ENCODE data around the gene TGFA.

TGFA gene

DNA sequence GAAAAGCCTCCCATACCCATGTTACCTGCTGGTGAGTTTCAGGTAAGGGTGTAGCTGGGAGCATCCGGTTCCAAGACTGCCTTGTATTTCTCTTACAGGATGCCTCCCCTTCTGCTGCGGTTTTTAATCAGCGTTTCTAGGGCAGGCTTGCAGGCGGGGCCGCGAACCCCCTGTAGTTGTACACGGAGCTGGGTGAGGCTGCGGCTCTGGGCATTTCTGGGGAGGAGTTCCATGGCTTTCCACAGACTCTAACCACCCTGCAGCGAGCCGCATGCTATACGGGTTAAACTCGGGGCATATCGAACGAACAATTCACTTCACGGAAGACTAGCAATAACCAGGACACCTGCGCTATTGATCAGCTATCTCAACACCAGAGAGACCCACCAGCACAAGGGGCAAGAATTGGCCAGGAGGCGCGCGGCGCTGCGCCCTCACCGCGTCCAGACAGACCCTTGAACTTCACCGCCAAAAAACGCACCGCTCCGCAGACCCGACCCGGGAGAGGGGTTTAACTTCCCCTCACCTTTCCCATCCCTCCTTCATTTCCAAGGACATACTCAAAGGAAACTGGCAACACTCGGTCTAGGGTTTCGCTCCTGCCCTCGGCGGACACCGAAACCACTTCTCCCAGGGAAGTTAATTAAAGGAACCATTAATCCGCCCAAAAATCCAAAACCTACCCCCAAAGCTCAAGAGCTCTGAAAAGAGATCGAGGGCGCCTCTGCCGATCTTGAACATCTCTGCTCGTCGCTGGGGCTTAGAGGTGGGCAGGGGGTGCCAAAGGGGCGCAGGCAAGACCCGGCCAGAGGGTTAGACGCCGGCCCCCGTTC is 909 bp downstream of the TGFA start:
- DNase-seq: no peak

GRCh38 chr2:70551167-70551566 is 2.5 kb downstream of the TGFA start:
- no peak for DNase-seq

GRCh38 chr2:70549962-70550361 is 3.7 kb downstream of the TGFA start:
- no peak for DNase-seq

DNA sequence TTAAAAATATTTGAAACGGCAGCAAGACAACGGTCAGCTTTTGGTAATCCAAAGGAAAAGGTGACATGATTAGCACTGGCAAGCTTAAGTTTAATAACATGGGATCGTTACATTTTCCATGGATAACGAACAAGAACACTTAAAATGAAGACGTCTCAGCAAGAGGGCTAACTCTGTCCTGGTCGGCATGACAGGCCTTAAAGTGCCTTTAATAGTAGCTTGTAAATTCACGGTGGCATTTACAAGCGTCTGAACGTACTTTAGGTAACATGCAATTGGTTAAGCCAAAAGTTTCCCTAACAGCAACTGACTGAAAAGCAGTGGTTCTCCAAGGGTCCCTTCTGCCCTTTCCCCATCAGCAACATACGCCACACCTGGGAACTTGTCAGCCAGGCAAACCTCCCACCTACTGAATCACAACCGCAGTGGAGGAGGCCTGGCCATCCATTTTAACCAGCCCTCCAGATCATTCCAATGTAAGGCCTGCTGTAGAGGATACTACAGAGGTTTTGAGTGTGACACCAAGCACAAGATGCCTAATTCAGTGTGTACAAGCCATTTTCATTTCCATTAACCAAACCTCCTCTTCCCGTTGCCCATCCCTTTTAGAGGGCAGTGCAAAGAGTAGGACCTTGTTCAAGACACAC is 4.4 kb downstream of the TGFA start:
- DNase-seq: no peak

DNA sequence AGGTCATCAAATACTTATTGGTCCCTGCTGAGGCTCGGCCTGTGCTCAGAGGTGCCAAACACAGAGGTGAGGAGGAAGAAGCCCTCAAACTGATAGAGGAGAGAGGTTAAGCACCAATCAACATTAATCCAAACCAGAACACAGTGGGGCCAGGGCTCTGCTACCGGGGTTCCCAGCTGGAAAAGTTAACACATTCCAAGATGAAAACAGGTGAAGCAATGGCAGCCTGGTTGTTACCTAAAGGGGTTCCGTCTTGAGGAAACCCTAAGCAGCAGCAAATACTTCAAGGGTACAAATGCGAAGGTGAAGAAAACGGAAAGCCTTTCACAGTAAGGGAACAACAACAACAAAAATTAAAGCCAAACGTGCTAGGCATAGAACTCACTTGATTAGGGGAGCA is 5.4 kb downstream of the TGFA start:
- DNase-seq: no peak

GRCh38 chr2:70546885-70547284 is 6.7 kb downstream of the TGFA start:
- no peak for DNase-seq

DNA sequence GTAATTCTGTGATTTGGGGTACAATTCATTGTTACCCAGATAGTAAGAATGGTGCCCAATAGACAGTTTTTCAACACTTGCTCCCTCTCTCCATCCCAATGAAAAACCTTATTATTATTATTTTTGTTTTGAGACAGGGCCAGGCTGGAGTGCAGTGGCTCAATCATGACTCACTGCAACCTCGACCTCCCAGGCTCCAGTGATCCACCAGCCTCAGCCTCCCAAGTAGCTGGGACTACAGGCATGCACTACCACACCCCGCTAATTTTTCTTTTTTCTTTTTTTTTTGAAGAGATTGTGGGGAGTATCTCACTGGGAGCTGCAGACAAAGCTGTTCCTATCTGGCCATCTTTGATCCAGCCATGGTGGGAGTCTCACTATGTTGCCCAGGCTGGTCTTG is 7.2 kb downstream of the TGFA start:
- DNase-seq: no peak

- no peak for DNase-seq
Measured at GRCh38 chr2:70541481-70542020, 12.1 kb downstream of the TGFA start.

DNA sequence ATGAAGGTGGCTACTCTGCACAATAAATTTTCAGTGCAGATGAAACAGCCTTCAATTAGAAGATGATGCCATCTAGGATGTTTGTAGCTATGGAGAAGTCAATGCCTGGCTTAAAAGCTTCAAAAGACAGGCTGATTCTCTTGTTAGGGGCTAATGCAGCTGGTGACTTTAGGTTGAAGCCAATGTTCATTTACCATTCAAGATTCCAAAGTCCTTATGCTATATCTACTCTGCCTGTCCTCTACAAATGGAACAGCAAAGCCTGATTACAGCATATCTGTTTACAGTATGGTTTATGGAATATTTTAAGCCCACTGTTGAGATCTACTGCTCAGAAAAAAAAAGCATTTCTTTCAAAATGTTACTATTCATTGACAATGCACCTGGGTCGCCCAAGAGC is 15.8 kb downstream of the TGFA start:
- DNase-seq: no peak

DNA sequence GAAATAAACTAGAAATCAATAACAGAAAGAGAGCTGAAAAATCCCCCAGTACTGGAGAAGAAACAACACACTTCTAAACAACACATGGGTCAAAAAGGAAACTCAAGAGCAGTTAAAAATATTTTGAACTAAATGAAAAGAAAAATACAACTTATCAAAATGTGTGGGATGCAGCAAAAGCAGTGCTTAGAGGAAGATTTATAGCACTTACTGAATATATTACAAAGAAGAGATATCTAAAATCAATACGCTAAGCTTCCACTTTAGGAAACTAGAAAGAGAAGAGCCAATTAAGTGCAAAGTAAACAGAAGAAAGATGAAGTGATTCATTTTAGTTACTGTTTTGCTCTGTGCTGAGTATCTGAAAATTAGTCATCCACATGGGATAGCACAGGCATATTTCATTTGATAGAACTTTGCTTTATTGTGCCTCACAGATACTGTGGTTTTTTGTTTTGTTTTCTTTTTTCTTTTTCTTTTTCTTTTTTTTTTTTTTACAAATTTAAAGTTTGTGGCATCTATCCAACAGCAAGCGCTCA is 17.0 kb downstream of the TGFA start:
- DNase-seq: no peak

DNA sequence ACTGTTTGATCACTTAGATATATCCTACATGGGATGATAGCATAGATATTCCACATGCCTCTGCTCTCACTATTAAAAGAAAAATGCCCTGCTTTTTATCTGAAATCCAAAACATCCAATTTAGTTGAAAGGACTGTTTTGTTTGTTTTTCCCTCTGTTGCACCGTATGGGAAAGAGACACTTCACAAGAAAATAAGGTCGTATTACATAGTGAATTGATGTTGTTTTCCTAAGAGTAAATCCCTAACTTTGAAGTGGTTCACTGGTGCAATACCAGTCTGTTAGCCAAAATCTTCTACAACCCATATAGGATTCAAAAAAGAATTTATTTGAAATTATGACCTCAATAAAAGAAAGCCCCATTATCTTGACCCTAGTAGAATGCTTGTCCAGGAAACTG is 18.1 kb downstream of the TGFA start:
- DNase-seq: no peak

GRCh38 chr2:70534183-70534836 is 19.3 kb downstream of the TGFA start:
- DNase-seq: no peak

DNA sequence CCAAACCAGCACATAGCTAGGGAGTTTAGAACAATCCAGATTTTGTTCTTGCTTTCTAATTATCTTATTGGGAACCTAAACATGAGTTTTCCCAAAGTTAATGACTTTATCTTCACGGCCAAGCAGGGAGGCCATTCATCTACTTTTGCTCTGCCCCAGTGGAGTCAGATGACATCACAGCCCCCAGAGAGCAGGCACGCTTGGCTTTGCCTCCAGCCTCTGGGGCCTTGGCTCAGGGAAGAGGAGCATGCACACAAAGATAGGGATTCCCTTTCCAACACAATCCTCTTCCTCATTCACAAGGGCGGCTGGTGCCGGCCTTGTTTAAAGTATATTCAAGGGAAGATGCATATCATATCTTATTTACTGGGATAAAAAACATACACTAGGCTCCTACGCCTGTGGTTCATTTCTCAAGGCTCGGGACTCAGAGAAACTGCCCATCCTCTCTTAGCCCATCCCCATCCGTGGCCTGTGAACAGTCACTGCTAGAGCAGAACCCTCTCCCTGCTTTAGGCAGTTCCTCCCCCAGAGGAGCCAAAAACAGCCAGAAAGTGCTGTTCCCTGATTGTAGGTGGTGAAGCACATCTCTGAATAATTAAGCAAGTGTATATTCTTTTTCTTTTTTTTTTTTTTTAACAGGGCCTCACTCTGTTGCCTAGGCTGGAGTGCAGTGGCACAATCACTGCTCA is 21.2 kb downstream of the TGFA start:
- no peak for DNase-seq

- DNase-seq: no peak
Measured at GRCh38 chr2:70531419-70532086, 22.1 kb downstream of the TGFA start.

DNA sequence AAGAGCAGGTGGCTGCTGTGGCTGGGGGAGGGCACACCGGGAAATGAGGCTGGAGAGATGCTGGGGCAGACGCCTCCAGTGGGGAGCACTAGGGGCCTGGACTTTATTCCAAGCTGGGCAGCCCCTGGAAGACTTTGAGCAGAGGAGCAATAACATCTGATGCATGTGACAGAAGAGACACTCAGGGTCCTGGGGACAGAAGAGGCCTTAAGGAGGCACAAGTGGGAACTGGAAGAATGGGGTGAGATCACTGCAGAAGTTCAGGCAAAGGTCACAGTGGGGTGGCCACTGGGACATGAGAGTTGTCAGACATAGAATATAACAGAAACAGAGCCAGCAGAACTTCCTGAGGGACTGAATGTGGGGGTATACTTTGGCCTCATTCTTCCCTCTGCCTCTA is 24.0 kb downstream of the TGFA start:
- no peak for DNase-seq

- no peak for DNase-seq
Measured at GRCh38 chr2:70528929-70529328, 24.7 kb downstream of the TGFA start.

GRCh38 chr2:70528276-70528675 is 25.4 kb downstream of the TGFA start:
- no peak for DNase-seq

GRCh38 chr2:70527447-70528080 is 26.1 kb downstream of the TGFA start:
- no peak for DNase-seq

GRCh38 chr2:70526126-70526525 is 27.5 kb downstream of the TGFA start:
- DNase-seq: no peak

DNA sequence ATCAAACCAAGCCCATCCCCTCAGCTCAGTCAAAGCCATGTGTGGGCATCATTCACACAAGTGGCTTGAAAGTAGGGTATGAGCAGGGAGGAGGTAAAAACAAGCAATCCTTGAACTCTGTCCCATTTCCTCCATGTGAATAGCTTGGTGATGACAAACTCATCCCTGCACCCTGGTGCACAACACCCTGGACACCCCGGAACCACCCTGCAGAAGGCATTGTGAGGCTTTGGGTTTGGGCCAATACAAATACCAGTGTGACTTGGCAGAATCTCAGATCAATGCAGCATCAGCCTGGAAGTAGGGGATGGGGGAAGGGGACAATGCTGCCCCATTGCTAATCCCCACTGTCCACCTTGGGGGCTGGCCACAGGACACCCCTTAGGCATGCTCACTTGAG is 28.6 kb downstream of the TGFA start:
- no peak for DNase-seq

DNA sequence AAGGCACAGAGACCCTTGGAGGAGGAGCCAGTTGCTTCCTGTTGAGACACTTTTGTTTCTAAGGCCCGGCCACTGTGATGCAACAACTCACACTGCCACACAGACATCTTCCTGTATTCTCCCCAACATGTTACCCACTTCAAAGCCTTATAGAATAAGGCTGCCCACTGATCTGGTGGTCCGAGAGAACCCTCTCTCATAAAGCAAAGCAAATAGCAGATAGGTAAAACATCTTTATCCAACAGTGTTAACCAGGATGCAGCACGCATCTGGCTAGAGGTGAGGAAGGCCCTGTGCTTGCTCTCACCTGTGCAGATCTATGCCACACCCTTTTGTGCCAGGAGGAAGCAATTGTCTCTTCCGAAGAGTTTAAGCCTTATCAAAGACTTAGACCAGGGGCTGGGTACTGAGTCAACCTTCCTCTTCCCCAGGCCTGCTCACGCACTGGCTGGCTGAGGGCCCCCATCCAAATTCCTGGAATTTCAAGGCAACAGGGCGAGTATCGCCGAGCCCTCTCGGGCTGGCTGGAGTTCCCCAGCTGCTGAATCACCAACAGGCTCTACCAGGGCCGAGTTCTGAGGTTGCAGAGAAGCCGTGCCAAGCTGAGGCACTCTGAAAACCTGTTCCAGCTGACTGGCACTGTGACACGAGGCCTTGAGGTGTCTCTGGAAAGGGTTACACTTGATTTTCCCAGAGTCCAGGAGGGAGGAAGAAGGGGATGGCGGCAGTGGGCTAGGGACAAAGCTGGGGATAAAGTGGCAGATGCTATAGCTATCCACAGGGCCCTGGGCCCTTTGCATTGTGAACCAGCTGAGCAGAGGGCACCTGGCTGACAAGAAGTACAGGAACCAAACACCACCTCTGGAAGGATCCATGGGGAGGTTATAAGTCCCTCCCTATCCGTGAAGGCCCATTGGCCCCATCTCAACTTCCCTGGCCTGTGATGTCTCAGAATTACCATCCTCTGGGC is 29.3 kb downstream of the TGFA start:
- peak; percentile 67 for DNase-seq

Data from GF-D8 (cell line).